SU-DHL-6 (cell line): ENCODE measurements around the gene RCAN2.

ENCODE experiments used
- H2AFZ ChIP-seq: fragments of 200-600 bp; sonication (generic); 2 replicates; pipeline ENCODE4 v1.6.1; 2014; ENCODE audit warnings: low read depth, mild to moderate bottlenecking, moderate library complexity, mixed read lengths, antibody characterized with exemption, low read length; ENCODE audit not compliant: severe bottlenecking
- H3F3A ChIP-seq: fragments of 200-600 bp; shearing (Covaris generic); 2 replicates; pipeline ENCODE4 v1.6.0; 2016; ENCODE audit warnings: antibody characterized with exemption, mild to moderate bottlenecking; ENCODE audit not compliant: insufficient read depth
- H3K27ac ChIP-seq: fragments of 200-600 bp; sonication (generic); 2 replicates; pipeline ENCODE4 v1.5.1; 2016; ENCODE audit warnings: low read depth, mild to moderate bottlenecking, low read length, moderate library complexity, mixed read lengths
- H3K27me3 ChIP-seq: fragments of 200-600 bp; sonication (generic), shearing (Covaris generic); 2 replicates; pipeline ENCODE4 v1.6.0; 2014; ENCODE audit warnings: mild to moderate bottlenecking, low read length
- H3K36me3 ChIP-seq: fragments of 200-600 bp; sonication (generic); 2 replicates; pipeline ENCODE4 v1.6.1; 2014; ENCODE audit warnings: mild to moderate bottlenecking, low read length, mixed read lengths
- H3K4me2 ChIP-seq: fragments of 300-600, 200-600 bp; shearing (Covaris generic), sonication (generic); 2 replicates; pipeline ENCODE4 v1.6.0; 2014; ENCODE audit warnings: low read length, low read depth, mild to moderate bottlenecking; ENCODE audit not compliant: poor library complexity, severe bottlenecking
- H3K4me3 ChIP-seq: fragments of 200-600 bp; sonication (generic); 2 replicates; pipeline ENCODE4 v1.5.1; 2014; ENCODE audit warnings: antibody characterized with exemption, low read length, mild to moderate bottlenecking, mixed read lengths; ENCODE audit not compliant: insufficient read depth, poor library complexity, severe bottlenecking
- H3K79me2 ChIP-seq: fragments of 200-600 bp; sonication (generic); 2 replicates; pipeline ENCODE4 v1.6.1; 2014; ENCODE audit warnings: mild to moderate bottlenecking, low read length, moderate library complexity; ENCODE audit not compliant: insufficient read depth
- H3K9ac ChIP-seq: fragments of 200-600 bp; sonication (generic); 2 replicates; pipeline ENCODE4 v1.7.0; 2014; ENCODE audit warnings: mild to moderate bottlenecking, low read length
- H3K9me2 ChIP-seq: fragments of 200-600 bp; sonication (generic); replicated peaks from 2 replicates; pipeline ENCODE4 v1.6.1; 2014; ENCODE audit warnings: low read length; ENCODE audit not compliant: insufficient read depth
- H3K9me3 ChIP-seq: fragments of 200-600 bp; sonication (generic); 2 replicates; pipeline ENCODE4 v1.6.1; 2014; ENCODE audit warnings: low read length, mixed read lengths; ENCODE audit not compliant: insufficient read depth
- H4K20me1 ChIP-seq: fragments of 200-600 bp; sonication (generic); 2 replicates; pipeline ENCODE4 v1.6.1; 2014; ENCODE audit warnings: low read depth, mild to moderate bottlenecking, antibody characterized with exemption, low read length, moderate library complexity, mixed read lengths
- CTCF ChIP-seq: fragments of 200-600 bp; sonication (generic); IDR thresholded peaks from one replicate; pipeline ENCODE4 v1.5.1; 2017; ENCODE audit warnings: antibody characterized with exemption, mild to moderate bottlenecking, low read length, moderate library complexity; ENCODE audit not compliant: insufficient read depth, poor library complexity, severe bottlenecking
- EZH2phosphoT487 ChIP-seq: fragments of 200-600 bp; sonication (generic), shearing (Covaris generic); conservative IDR thresholded peaks from 2 replicates; pipeline ENCODE4 v1.6.1; 2018; ENCODE audit warnings: mild to moderate bottlenecking, antibody characterized with exemption, low read length, moderate library complexity, mixed read lengths

The RCAN2 gene

GRCh38 chr6:46289898-46290297 lies 201.4 kb downstream of the RCAN2 start:
- Histone ChIP-seq H3K27me3 (no peaks in the 10 kb centered on the region), H2AFZ (no peak overlapping the region), H3K9me3 (no peaks in the 10 kb centered on the region), H3K79me2 (no peaks in the 10 kb centered on the region), H3K4me2 (no peak overlapping the region), H3K36me3 (no peaks in the 10 kb centered on the region), H3F3A (no peaks in the 10 kb centered on the region), H3K9ac (no peak overlapping the region), H3K27ac (no peak overlapping the region), H3K4me3 (no peak overlapping the region), H3K9me2 (no peaks in the 10 kb centered on the region), H4K20me1 (no peaks in the 10 kb centered on the region)
- TF ChIP-seq EZH2phosphoT487 (no peak), CTCF (no peak)

- Histone ChIP-seq H3K4me2 (no peak overlapping the region), H3K9me2 (no peaks in the 10 kb centered on the region), H3K9ac (no peak overlapping the region), H3K27ac (no peak overlapping the region), H3K79me2 (no peaks in the 10 kb centered on the region), H4K20me1 (no peaks in the 10 kb centered on the region), H3K27me3 (no peaks in the 10 kb centered on the region), H3K4me3 (no peak overlapping the region), H3K36me3 (no peaks in the 10 kb centered on the region), H2AFZ (no peak overlapping the region), H3F3A (no peaks in the 10 kb centered on the region), H3K9me3 (no peaks in the 10 kb centered on the region)
- TF ChIP-seq CTCF, result no peak
- no peak for TF ChIP-seq EZH2phosphoT487
Observed at GRCh38 chr6:46288835-46289234, 202.4 kb downstream of the RCAN2 start.

GRCh38 chr6:46287681-46288080 lies 203.6 kb downstream of the RCAN2 start:
- no peaks in the 10 kb centered on the region for H3K27me3 ChIP-seq
- H3K9ac ChIP-seq, result no peak overlapping the region
- no peak overlapping the region for H2AFZ ChIP-seq
- TF ChIP-seq CTCF, result no peak
- TF ChIP-seq EZH2phosphoT487, result no peak
- H3K4me3 ChIP-seq, result no peak overlapping the region
- no peaks in the 10 kb centered on the region for H3F3A ChIP-seq
- H3K9me2 ChIP-seq, result no peaks in the 10 kb centered on the region
- no peak overlapping the region for H3K4me2 ChIP-seq
- H3K79me2 ChIP-seq, result no peaks in the 10 kb centered on the region
- no peaks in the 10 kb centered on the region for H3K9me3 ChIP-seq
- no peaks in the 10 kb centered on the region for H4K20me1 ChIP-seq
- H3K36me3 ChIP-seq, result no peaks in the 10 kb centered on the region
- no peak overlapping the region for H3K27ac ChIP-seq
